Measurements from ENCODE around the gene TSHB. TPM values are rescaled to one million over a fixed set of nuclear protein-coding genes. Genes with fewer than 3 reads are reported as not detected.

TSHB gene
- total RNA-seq, 1 donor from 2014 or later, result not detected

- ATAC-seq (ENCODE audit: low read depth) (no peak), DNase-seq (no peak)
- intact Hi-C loops (cut with micrococcal nuclease), result no loop called here
- Mint-ChIP-seq H3K4me1 (no peaks in the 10 kb centered on the region), H3K27ac (no peak overlapping the region), H3K36me3 (ENCODE audit: low read depth) (no peaks in the 10 kb centered on the region), H3K9me3 (no peaks in the 10 kb centered on the region), H3K27me3 (peaks cover 23% of the 10 kb centered on the region), H3K4me3 (no peak overlapping the region)
- POLR2A ChIA-PET, result no interaction called here
- CTCF ChIA-PET, result interaction anchor here (1.0 to 1.6 kb wide), 2 partner anchors 18 to 42 kb away, joined by 3 to 5 read pairs; no protein-coding TSS in a partner anchor
- TF ChIP-seq, protein P1, sequence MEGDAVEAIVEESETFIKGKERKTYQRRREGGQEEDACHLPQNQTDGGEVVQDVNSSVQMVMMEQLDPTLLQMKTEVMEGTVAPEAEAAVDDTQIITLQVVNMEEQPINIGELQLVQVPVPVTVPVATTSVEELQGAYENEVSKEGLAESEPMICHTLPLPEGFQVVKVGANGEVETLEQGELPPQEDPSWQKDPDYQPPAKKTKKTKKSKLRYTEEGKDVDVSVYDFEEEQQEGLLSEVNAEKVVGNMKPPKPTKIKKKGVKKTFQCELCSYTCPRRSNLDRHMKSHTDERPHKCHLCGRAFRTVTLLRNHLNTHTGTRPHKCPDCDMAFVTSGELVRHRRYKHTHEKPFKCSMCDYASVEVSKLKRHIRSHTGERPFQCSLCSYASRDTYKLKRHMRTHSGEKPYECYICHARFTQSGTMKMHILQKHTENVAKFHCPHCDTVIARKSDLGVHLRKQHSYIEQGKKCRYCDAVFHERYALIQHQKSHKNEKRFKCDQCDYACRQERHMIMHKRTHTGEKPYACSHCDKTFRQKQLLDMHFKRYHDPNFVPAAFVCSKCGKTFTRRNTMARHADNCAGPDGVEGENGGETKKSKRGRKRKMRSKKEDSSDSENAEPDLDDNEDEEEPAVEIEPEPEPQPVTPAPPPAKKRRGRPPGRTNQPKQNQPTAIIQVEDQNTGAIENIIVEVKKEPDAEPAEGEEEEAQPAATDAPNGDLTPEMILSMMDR (IDR thresholded peaks at IDR 0.05), result no peak
Observed at GRCh38 chr1:115071012-115071664, 41.5 kb downstream of the TSHB start.

- H3K27me3 Mint-ChIP-seq, result peaks cover 25% of the 10 kb centered on the region
- no peaks in the 10 kb centered on the region for H3K4me1 Mint-ChIP-seq
- no peak for ATAC-seq (ENCODE audit: low read depth)
- TF ChIP-seq, protein P1 (IDR thresholded peaks at IDR 0.05), result no peak
- DNase-seq, result no peak
- no peaks in the 10 kb centered on the region for H3K9me3 Mint-ChIP-seq
- intact Hi-C loops (cut with micrococcal nuclease), result no loop called here
- ChIA-PET CTCF (interaction anchor here (0.7 to 1.5 kb wide), 2 partner anchors 20 to 38 kb away, joined by 3 read pairs; no protein-coding TSS in a partner anchor), POLR2A (no interaction called here)
- H3K27ac Mint-ChIP-seq, result no peak overlapping the region
- H3K36me3 Mint-ChIP-seq (ENCODE audit: low read depth), result no peaks in the 10 kb centered on the region
- no peak overlapping the region for H3K4me3 Mint-ChIP-seq
Observed at GRCh38 chr1:115073298-115074087, 43.9 kb downstream of the TSHB start.

DNA sequence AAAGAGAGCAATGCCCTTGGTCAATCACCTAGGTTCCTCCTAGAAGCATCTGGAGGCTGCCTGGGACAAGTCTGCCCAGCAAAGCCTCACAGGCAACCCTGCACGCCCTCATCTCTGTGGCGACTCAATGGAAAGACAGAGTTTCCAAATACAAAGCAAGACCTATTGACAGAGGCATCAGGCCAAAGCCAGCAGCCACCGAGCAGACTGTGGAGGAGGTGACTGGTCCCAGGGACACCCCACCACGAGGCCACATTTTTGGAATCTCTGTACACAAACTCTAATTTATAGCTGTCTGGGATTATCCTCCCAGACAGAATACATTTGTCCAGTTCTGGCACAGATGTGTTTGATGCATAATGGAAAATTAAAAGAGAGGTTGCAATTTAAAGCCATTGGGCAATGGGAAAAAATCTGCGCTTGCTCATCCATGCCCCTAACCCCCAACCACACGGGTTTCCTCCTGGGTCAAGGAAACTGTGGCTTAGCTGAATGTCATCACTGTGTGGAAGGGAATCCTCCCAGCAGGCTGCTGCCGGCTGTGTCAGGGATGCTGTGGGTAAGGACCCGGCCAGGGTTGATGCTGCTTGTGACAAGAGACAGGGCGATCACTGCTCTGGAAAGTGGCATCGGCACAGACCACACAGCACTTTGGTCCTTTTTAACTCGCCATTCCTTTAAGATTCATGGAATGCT lies 45.4 kb downstream of the TSHB start:
- Mint-ChIP-seq H3K36me3 (ENCODE audit: low read depth) (no peaks in the 10 kb centered on the region), H3K4me1 (no peaks in the 10 kb centered on the region)

DNA sequence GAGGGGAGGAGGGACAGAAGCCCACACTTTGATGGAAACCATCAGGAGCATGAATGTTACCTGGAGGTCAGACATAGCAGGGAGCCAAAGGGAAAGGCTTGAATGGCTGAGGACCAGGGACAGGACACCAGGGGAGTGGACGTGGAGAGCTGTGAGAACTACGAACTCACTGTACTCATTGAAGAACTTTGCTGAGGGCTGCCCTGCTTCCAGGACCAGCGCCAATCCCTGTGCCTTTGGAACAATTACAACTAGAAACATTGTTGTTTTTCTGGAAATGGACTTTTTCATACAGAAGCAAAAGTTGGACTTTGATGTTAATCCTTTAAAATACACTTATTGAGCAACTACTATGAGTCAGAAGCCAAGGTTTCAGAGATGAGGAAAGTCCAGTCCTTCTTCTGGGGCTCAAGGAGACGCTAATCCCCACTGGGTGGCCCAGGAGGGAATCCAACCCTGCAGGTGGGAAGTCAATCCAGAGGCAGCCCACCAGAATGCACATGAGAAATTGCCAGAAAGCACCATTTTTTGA lies 46.8 kb downstream of the TSHB start:
- Mint-ChIP-seq H3K27ac (no peak overlapping the region), H3K4me1 (no peaks in the 10 kb centered on the region), H3K36me3 (ENCODE audit: low read depth) (no peaks in the 10 kb centered on the region), H3K9me3 (no peaks in the 10 kb centered on the region), H3K27me3 (peaks cover 25% of the 10 kb centered on the region), H3K4me3 (no peak overlapping the region)
- TF ChIP-seq, protein P1 (IDR thresholded peaks at IDR 0.05), result no peak
- intact Hi-C loops (cut with micrococcal nuclease), result no loop called here
- POLR2A ChIA-PET, result no interaction called here
- ATAC-seq (ENCODE audit: low read depth) (no peak), DNase-seq (no peak)
- CTCF ChIA-PET, result no interaction called here

More for the DNA sequence above, 45.4 kb downstream of the TSHB start:
- intact Hi-C loops (cut with micrococcal nuclease), result no loop called here
- TF ChIP-seq, protein P1 (IDR thresholded peaks at IDR 0.05), result no peak
- no peak overlapping the region for H3K27ac Mint-ChIP-seq
- peaks cover 25% of the 10 kb centered on the region for H3K27me3 Mint-ChIP-seq
- no peaks in the 10 kb centered on the region for H3K9me3 Mint-ChIP-seq
- ChIA-PET CTCF (interaction anchor here (1.5 kb wide), 1 partner anchor 22 kb away, joined by 3 read pairs; no protein-coding TSS in a partner anchor), POLR2A (no interaction called here)
- H3K4me3 Mint-ChIP-seq, result no peak overlapping the region
- ATAC-seq (ENCODE audit: low read depth) (no peak), DNase-seq (no peak)

Measured in activated B cell treated with CpG ODN at 0.5 μM for 24 hours (primary cell).